HEK293 (cell line): ENCODE data around the gene CFAP58.

ENCODE experiments used
- BCL11A ChIP-seq: fragments of 450-650 bp; formaldehyde crosslinking; IDR thresholded peaks from 2 replicates; pipeline ENCODE4 v1.5.1; 2016; ENCODE audit warnings: low read depth, missing biosample characterization, missing genetic modification characterization
- CTCF ChIP-seq: fragments of 450-650 bp; formaldehyde crosslinking; IDR thresholded peaks from 2 replicates; pipeline ENCODE4 v1.5.1; 2016; ENCODE audit warnings: missing biosample characterization, missing genetic modification characterization
- FEZF1 ChIP-seq: fragments of 450-650 bp; formaldehyde crosslinking; IDR thresholded peaks from 2 replicates; pipeline ENCODE4 v1.5.1; 2016; ENCODE audit warnings: missing biosample characterization, missing genetic modification characterization
- GLI4 ChIP-seq: fragments of 450-650 bp; formaldehyde crosslinking; IDR thresholded peaks from 2 replicates; pipeline ENCODE4 v1.5.1; 2016; ENCODE audit warnings: missing biosample characterization, missing genetic modification characterization
- HOXC10 ChIP-seq: sonication (generic); formaldehyde crosslinking; IDR thresholded peaks from 2 replicates; pipeline ENCODE4 v1.8.1; 2023; ENCODE audit warnings: mild to moderate bottlenecking, missing genetic modification reagents
- KLF16 ChIP-seq: fragments of 450-650 bp; formaldehyde crosslinking; IDR thresholded peaks from 2 replicates; pipeline ENCODE4 v1.5.1; 2017; ENCODE audit warnings: missing biosample characterization, missing genetic modification characterization
- REPIN1 ChIP-seq: fragments of 450-650 bp; formaldehyde crosslinking; IDR thresholded peaks from 2 replicates; pipeline ENCODE4 v1.5.1; 2017; ENCODE audit warnings: missing biosample characterization, missing genetic modification characterization, low read depth
- SCRT1 ChIP-seq: fragments of 450-650 bp; formaldehyde crosslinking; IDR thresholded peaks from 2 replicates; pipeline ENCODE4 v1.5.1; 2016; ENCODE audit warnings: missing biosample characterization, missing genetic modification characterization, borderline replicate concordance
- SP2 ChIP-seq: fragments of 450-650 bp; formaldehyde crosslinking; IDR thresholded peaks from 2 replicates; pipeline ENCODE4 v1.5.1; 2016; ENCODE audit warnings: missing biosample characterization, missing genetic modification characterization
- TSHZ1 ChIP-seq: fragments of 450-650 bp; formaldehyde crosslinking; IDR thresholded peaks from 2 replicates; pipeline ENCODE4 v1.5.1; 2016; ENCODE audit warnings: missing biosample characterization, missing genetic modification characterization, borderline replicate concordance
- WT1 ChIP-seq: fragments of 450-650 bp; formaldehyde crosslinking; IDR thresholded peaks from 2 replicates; pipeline ENCODE4 v1.5.1; 2016; ENCODE audit warnings: missing biosample characterization, missing genetic modification characterization
- ZBTB20 ChIP-seq: fragments of 450-650 bp; formaldehyde crosslinking; IDR thresholded peaks from 2 replicates; pipeline ENCODE4 v1.5.1; 2016; ENCODE audit warnings: missing biosample characterization, missing genetic modification characterization
- ZBTB6 ChIP-seq: fragments of 450-650 bp; formaldehyde crosslinking; IDR thresholded peaks from 2 replicates; pipeline ENCODE4 v1.5.1; 2017; ENCODE audit warnings: missing biosample characterization, missing genetic modification characterization
- ZEB2 ChIP-seq: fragments of 450-650 bp; formaldehyde crosslinking; IDR thresholded peaks from 2 replicates; pipeline ENCODE4 v1.5.1; 2016; ENCODE audit warnings: missing biosample characterization, missing genetic modification characterization
- ZNF132 ChIP-seq: fragments of 450-650 bp; formaldehyde crosslinking; IDR thresholded peaks from 2 replicates; pipeline ENCODE4 v1.5.1; 2017; ENCODE audit warnings: missing biosample characterization, missing genetic modification characterization, borderline replicate concordance
- ZNF140 ChIP-seq: fragments of 450-650 bp; formaldehyde crosslinking; IDR thresholded peaks from 2 replicates; pipeline ENCODE4 v1.5.1; 2016; ENCODE audit warnings: missing biosample characterization, missing genetic modification characterization
- ZNF155 ChIP-seq: fragments of 450-650 bp; formaldehyde crosslinking; IDR thresholded peaks from 2 replicates; pipeline ENCODE4 v1.5.1; 2016; ENCODE audit warnings: missing biosample characterization, missing genetic modification characterization
- ZNF211 ChIP-seq: fragments of 450-650 bp; formaldehyde crosslinking; IDR thresholded peaks from 2 replicates; pipeline ENCODE4 v1.5.1; 2016; ENCODE audit warnings: low read depth, missing biosample characterization, missing genetic modification characterization
- ZNF292 ChIP-seq: fragments of 450-650 bp; formaldehyde crosslinking; IDR thresholded peaks from 2 replicates; pipeline ENCODE4 v1.5.1; 2016; ENCODE audit warnings: low read depth, missing biosample characterization, missing genetic modification characterization, borderline replicate concordance
- ZNF302 ChIP-seq: fragments of 450-650 bp; formaldehyde crosslinking; IDR thresholded peaks from 2 replicates; pipeline ENCODE4 v1.5.1; 2016; ENCODE audit warnings: missing biosample characterization, missing genetic modification characterization, low read depth
- ZNF350 ChIP-seq: fragments of 450-650 bp; formaldehyde crosslinking; IDR thresholded peaks from 2 replicates; pipeline ENCODE4 v1.5.0; 2017; ENCODE audit warnings: missing biosample characterization, mild to moderate bottlenecking, missing genetic modification characterization
- ZNF366 ChIP-seq: fragments of 450-650 bp; formaldehyde crosslinking; conservative IDR thresholded peaks from 2 replicates; pipeline ENCODE4 v1.5.1; 2016; ENCODE audit warnings: missing biosample characterization, missing genetic modification characterization
- ZNF37A ChIP-seq: fragments of 450-650 bp; IDR thresholded peaks from 2 replicates; pipeline ENCODE4 v1.5.1; 2018; ENCODE audit warnings: missing biosample characterization, missing genetic modification characterization
- ZNF404 ChIP-seq: fragments of 450-650 bp; formaldehyde crosslinking; IDR thresholded peaks from 2 replicates; pipeline ENCODE4 v1.5.1; 2017; ENCODE audit warnings: missing biosample characterization, missing genetic modification characterization
- ZNF423 ChIP-seq: fragments of 450-650 bp; formaldehyde crosslinking; IDR thresholded peaks from 2 replicates; pipeline ENCODE4 v1.5.1; 2016; ENCODE audit warnings: missing biosample characterization, missing genetic modification characterization
- ZNF544 ChIP-seq: fragments of 450-650 bp; formaldehyde crosslinking; IDR thresholded peaks from 2 replicates; pipeline ENCODE4 v1.5.0; 2017; ENCODE audit warnings: missing biosample characterization, missing genetic modification characterization
- ZNF623 ChIP-seq: fragments of 450-650 bp; formaldehyde crosslinking; IDR thresholded peaks from 2 replicates; pipeline ENCODE4 v1.5.1; 2016; ENCODE audit warnings: missing biosample characterization, missing genetic modification characterization
- ZNF670 ChIP-seq: fragments of 450-650 bp; formaldehyde crosslinking; IDR thresholded peaks from 2 replicates; pipeline ENCODE4 v1.5.1; 2016; ENCODE audit warnings: missing biosample characterization, missing genetic modification characterization, low read depth
- ZNF677 ChIP-seq: fragments of 450-650 bp; IDR thresholded peaks from 2 replicates; pipeline ENCODE4 v1.5.0; 2018; ENCODE audit warnings: missing biosample characterization, mild to moderate bottlenecking, missing genetic modification characterization, moderate library complexity
- ZNF768 ChIP-seq: fragments of 450-650 bp; formaldehyde crosslinking; IDR thresholded peaks from 2 replicates; pipeline ENCODE4 v1.5.1; 2018; ENCODE audit warnings: missing biosample characterization, mild to moderate bottlenecking, missing genetic modification characterization
- ZNF776 ChIP-seq: fragments of 450-650 bp; formaldehyde crosslinking; IDR thresholded peaks from 2 replicates; pipeline ENCODE4 v1.5.0; 2017; ENCODE audit warnings: missing biosample characterization, missing genetic modification characterization, borderline replicate concordance
- ZNF777 ChIP-seq: fragments of 450-650 bp; formaldehyde crosslinking; IDR thresholded peaks from 2 replicates; pipeline ENCODE4 v1.5.1; 2017; ENCODE audit warnings: missing biosample characterization, missing genetic modification characterization, borderline replicate concordance
- ZSCAN16 ChIP-seq: fragments of 450-650 bp; formaldehyde crosslinking; IDR thresholded peaks from 2 replicates; pipeline ENCODE4 v1.5.1; 2016; ENCODE audit warnings: missing biosample characterization, missing genetic modification characterization
- ZSCAN5A ChIP-seq: fragments of 450-650 bp; formaldehyde crosslinking; IDR thresholded peaks from 2 replicates; pipeline ENCODE4 v1.5.1; 2016; ENCODE audit warnings: missing biosample characterization, missing genetic modification characterization

Gene CFAP58

GRCh38 chr10:104328896-104329710, 24.5 kb upstream of the CFAP58 start (continued):
- TF ChIP-seq GLI4, result no peak
- TF ChIP-seq ZNF211 (tag by site-specific recombination), result no peak
- peak; percentile 66; the same call in 1 of the 2 replicates for TF ChIP-seq ZSCAN5A (tag by site-specific recombination)
- TF ChIP-seq HOXC10, result no peak
- no peak for TF ChIP-seq ZNF140 (tag by site-specific recombination)
- TF ChIP-seq ZNF132 (tag by site-specific recombination), result no peak
- TF ChIP-seq ZNF623, result peak; percentile 43; the same call in 1 of the 2 replicates
- no peak for TF ChIP-seq ZNF292 (tag by site-specific recombination)
- no peak for TF ChIP-seq SCRT1 (tag by site-specific recombination)
- no peak for TF ChIP-seq ZNF544
- TF ChIP-seq ZNF404 (tag by site-specific recombination), result no peak
- TF ChIP-seq ZNF155 (tag by site-specific recombination), result no peak
- no peak for TF ChIP-seq ZNF768
- TF ChIP-seq ZNF423 (tag by site-specific recombination), result no peak; the same call in 1 of the 2 replicates
- no peak for TF ChIP-seq ZNF777 (tag by site-specific recombination)
- 0 out of 2 replicates have a peak, but pooled peaks have one; percentile 42 for TF ChIP-seq ZSCAN16 (tag by site-specific recombination)
- peak; percentile 19 for TF ChIP-seq FEZF1 (tag by site-specific recombination)
- TF ChIP-seq ZEB2 (tag by site-specific recombination), result peak; percentile 94
- no peak for TF ChIP-seq ZNF776 (tag by site-specific recombination)
- TF ChIP-seq ZNF37A (tag by site-specific recombination), result no peak
- TF ChIP-seq ZNF670 (tag by site-specific recombination), result no peak
- no peak for TF ChIP-seq REPIN1 (tag by site-specific recombination)
- peak; percentile 72 for TF ChIP-seq TSHZ1 (tag by site-specific recombination)
- peak; percentile 83 for TF ChIP-seq ZNF366 (tag by site-specific recombination)
- TF ChIP-seq ZBTB20 (tag by site-specific recombination), result peak; percentile 64; the same call in 1 of the 2 replicates
- no peak for TF ChIP-seq CTCF (tag by site-specific recombination)
- TF ChIP-seq SP2 (tag by site-specific recombination), result no peak
- TF ChIP-seq ZNF350 (tag by site-specific recombination), result no peak
- 0 out of 2 replicates have a peak, but pooled peaks have one; percentile 19 for TF ChIP-seq ZBTB6
- TF ChIP-seq ZNF302, result no peak
- no peak for TF ChIP-seq ZNF677 (tag by site-specific recombination)
- TF ChIP-seq BCL11A (tag by site-specific recombination), result no peak
- TF ChIP-seq WT1 (tag by site-specific recombination), result no peak; the same call in 1 of the 2 replicates
- TF ChIP-seq KLF16 (tag by site-specific recombination), result no peak
